Stimulated activated CD8-positive, alpha-beta memory T cell treated with anti-CD3 and anti-CD28 coated beads, Interleukin-7, amount 100 ng/mL, for 4 hours (primary cell): Measurements from ENCODE around the gene RANGRF.

Experiments
- DNase-seq, 2 donors: peaks; one replicate each; pipeline ENCODE4 v3.0.0-alpha.2; 2020; ENCODE audit warnings: low read depth in 2 of 2

The RANGRF gene

GRCh38 chr17:8314797-8315763 lies 26.6 kb downstream of the RANGRF start:
- DNase-seq = no peak

GRCh38 chr17:8315764-8316217 lies 27.3 kb downstream of the RANGRF start:
- DNase-seq = no peak

GRCh38 chr17:8318010-8318935 lies 29.8 kb downstream of the RANGRF start:
- DNase-seq = no peak

DNA sequence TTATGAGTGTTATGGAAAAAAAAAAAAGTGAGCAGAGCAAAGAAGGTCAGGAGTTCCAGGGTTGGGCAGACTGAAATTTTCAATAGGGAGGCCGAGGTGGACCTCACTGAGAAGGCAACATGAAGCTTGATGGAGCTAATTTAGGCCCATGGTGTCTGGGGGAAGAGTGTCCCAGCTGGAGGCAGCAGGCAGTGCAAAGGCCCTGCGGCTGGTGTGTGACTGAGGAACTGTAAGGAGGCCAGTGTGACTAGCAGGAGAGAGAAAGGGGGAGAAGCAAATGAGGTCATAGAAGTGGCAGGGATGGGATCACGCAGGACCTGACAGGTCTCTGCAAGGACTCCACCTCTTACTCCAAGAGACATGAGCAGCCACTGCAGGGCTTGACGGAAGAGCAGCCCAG lies 31.8 kb downstream of the RANGRF start:
- DNase-seq = no peak

- no peak for DNase-seq
Measured at GRCh38 chr17:8320990-8321389, 32.5 kb downstream of the RANGRF start.

- no peak for DNase-seq
Measured at GRCh38 chr17:8322061-8322460, 33.6 kb downstream of the RANGRF start.

- no peak for DNase-seq
Measured at GRCh38 chr17:8324132-8324531, 35.7 kb downstream of the RANGRF start.

GRCh38 chr17:8324923-8325322 lies 36.5 kb downstream of the RANGRF start:
- DNase-seq = no peak

GRCh38 chr17:8326511-8327302 lies 38.2 kb downstream of the RANGRF start:
- no peak for DNase-seq

GRCh38 chr17:8327303-8327649 lies 38.8 kb downstream of the RANGRF start:
- no peak for DNase-seq

DNA sequence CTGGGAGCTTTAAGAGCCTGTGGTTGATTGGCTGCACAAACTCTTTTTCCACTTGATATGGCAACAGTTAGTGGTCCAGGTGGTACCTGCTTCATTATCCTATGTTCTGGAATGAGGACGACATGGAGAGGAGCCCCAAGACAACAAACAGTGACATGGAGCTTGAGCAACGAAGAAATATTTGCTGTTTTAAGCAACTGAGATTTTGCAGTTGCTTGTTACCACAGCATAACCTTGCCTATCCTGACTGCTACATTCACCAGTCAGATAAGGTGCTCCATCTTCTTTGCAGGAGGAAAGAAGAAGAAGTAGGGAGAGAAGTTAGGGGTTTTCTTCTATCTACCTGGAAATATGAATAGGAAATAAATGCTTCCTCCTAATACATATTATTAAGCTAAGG lies 43.7 kb downstream of the RANGRF start:
- no peak for DNase-seq

- DNase-seq = no peak
Measured at GRCh38 chr17:8332688-8333087, 44.2 kb downstream of the RANGRF start.

- DNase-seq = no peak
Measured at GRCh38 chr17:8333281-8333680, 44.8 kb downstream of the RANGRF start.

GRCh38 chr17:8337802-8338752 lies 49.6 kb downstream of the RANGRF start:
- DNase-seq = no peak

- DNase-seq = no peak
Measured at GRCh38 chr17:8338753-8339140, 50.3 kb downstream of the RANGRF start.

DNA sequence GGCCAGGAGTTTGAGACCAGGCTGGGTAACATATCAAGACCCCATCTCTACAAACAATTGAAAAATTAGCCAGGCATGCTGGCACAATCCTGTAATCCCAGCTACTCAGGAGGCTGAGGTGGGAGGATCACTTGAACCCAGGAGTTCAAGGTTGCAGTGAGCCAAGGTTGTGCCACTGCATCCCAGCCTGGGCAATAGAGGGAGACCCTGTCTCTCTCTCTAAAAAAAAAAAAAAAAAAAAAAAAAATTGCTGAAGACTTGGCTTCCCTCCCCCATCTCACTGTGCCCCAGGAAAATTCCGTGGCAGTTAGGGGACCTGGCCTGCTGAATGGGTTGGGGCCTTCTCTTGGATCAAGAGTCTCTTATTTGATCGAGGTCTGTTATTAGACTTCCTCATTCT lies 51.1 kb downstream of the RANGRF start, which contains the start of gene ODF4:
TSS of gene ODF4 (plus strand) at position 301 of the 400 bp plus-strand sequence. CDS start 212 bp downstream, outside the sequence.
- DNase-seq = no peak
